ENCODE measurements around the gene PCSK5.

DNA sequence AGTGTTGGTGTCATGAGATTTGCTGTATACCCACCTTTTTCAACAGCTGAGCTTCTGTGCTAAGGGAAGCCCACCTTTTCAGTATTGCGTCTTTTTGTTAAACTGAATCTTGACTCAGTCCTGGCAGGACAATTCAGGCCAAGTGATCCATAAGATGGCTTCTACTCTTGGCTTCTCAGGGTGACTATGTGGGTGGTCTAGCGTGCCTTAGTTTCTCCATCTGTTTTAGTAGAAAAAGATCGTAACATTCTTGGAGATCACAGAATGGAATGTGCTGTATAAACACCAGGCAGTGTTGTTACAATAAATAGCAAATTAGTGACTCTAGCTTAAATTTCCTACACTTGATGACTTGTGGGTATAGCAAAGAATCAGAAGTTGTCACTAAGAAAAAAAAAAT lies 66.6 kb downstream of the PCSK5 start:
- TF ChIP-seq, protein P1, sequence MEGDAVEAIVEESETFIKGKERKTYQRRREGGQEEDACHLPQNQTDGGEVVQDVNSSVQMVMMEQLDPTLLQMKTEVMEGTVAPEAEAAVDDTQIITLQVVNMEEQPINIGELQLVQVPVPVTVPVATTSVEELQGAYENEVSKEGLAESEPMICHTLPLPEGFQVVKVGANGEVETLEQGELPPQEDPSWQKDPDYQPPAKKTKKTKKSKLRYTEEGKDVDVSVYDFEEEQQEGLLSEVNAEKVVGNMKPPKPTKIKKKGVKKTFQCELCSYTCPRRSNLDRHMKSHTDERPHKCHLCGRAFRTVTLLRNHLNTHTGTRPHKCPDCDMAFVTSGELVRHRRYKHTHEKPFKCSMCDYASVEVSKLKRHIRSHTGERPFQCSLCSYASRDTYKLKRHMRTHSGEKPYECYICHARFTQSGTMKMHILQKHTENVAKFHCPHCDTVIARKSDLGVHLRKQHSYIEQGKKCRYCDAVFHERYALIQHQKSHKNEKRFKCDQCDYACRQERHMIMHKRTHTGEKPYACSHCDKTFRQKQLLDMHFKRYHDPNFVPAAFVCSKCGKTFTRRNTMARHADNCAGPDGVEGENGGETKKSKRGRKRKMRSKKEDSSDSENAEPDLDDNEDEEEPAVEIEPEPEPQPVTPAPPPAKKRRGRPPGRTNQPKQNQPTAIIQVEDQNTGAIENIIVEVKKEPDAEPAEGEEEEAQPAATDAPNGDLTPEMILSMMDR (IDR thresholded peaks at IDR 0.05): no peak
- no peak for TF ChIP-seq POLR2A (IDR thresholded peaks at IDR 0.05)

Data from right lobe of liver (tissue), 4 donors.